ENCODE measurements around the gene SLC26A11.
"Not testable (repeated sequence)": the region's sequence is repeated elsewhere in the genome, so short reads cannot be mapped to it uniquely, and the experiment has no call there.

SLC26A11 gene

DNA sequence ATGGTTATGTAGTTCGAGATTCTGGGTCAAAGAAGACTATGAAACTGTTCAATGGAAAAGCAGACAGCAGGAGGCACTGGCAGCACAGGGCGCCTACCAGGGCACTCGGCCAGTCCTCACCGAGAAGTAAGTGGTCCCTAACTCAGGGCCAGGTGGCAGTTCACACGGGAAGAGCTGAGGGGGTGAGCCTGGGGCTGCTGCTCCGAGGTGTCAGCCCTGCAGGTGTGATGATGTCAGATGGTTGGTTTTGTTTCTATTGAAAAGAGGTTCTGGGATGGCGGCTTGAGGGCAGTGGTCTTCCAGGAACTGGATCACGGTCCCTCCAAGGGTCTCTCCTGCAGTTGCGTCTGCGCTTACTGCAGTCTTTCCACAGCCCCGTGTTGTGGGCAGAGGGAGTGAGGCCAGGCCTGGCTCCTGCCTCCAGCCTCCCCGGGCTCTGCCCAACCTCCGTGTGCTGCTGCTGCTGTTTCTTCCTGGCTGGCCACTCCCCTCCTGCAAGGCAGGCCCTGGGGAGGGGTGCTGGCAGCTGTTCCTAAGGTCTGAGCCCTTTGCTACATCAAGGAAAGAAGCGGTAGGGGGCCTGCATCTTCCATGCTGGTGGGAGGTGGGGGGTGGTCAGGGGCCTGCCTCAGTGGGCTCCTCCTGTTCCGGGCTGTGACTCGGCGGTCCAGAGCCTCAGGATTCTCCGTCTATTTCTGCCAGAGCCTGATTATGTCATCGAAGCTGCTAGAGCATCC is 63.1 kb downstream of the SLC26A11 start:
- no peak for DNase-seq (ENCODE audit: low read depth)

DNA sequence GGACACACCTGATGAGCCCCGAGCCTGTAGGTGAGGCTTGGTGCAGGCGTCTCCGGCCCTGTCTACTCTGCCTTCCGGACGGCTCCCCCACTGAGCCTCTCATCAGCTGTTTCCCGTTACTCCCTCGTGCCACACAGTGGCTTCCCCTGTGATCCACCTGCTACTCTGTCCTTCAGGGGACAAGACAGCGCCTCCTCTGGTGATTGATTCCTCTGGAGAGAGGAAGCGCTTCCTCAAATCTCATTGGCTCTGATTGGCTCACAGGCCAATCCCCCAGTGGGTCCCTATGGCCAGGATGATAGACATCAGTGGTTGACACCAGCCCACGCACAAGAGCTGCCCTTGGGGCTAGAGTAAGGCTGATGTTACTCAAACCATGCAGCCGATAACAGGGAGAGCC is 64.4 kb downstream of the SLC26A11 start:
- no peak for DNase-seq (ENCODE audit: low read depth)

DNA sequence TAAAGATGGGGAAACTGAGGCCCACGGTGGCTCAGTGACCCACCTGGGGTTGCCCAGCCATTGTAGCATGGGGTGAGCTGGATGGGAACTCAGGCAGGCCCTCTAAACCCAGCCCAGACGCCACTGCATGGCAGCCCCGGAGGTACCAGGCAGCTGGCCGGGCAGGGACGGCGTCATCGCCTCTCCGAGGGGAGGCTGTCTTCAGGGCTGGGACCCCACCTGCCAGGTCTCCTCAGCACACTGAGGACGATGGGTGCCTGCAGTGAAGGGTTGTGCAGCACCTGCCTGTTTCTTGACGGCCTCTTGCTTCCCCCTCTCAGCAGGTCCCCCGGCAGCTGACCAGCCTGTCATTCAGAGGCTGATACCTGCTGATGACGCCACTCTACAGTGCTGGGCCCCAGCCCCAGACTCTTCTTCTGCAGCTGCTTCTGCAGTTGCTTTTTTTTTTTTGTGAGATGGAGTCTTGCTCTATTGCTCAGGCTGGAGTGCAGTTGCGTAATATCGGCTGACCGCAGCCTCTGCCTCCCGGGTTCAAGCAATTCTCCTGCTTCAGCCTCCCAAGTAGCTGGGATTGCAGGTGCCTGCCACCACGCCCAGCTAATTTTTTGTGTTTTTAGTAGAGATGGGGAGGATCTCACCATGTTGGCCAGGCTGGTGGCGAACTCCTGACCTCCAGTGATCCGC is 65.2 kb downstream of the SLC26A11 start:
- no peak for DNase-seq (ENCODE audit: low read depth)

DNA sequence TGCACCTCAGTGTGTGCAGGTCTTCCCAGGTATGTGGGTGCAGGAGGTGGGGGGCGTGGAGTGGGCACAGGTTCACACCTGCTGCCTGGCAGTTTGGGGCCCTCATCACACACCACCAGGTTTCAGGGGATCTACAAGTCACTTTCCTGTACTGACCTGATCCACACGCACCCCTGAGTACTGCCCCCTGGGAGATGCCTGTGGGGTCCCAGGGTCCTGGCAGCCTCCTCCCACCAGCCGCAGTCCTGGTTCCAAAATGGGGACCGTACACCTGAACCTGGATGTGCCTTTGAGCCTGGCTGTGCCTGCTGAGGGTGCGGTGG is 66.4 kb downstream of the SLC26A11 start:
- no peak for DNase-seq (ENCODE audit: low read depth)

DNA sequence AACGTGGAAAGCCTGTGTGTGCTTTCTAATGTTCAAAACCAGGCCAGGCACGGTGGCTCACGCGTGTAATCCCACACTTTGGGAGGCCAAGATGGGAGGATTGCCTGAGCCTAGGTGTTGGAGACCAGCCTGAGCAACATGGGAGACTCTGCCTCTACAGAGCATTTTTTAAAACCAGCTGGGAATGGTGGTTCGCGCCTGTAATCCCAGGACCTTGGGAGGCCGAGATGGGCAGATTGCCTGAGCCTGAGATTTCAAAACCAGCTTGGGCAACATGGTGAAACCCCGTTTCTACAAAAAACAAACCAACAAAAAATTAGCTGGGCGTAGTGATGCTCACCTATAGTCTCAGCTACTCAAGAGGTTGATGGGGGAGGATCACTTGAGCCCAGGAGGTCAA is 66.8 kb downstream of the SLC26A11 start:
- no peak for DNase-seq (ENCODE audit: low read depth)

DNA sequence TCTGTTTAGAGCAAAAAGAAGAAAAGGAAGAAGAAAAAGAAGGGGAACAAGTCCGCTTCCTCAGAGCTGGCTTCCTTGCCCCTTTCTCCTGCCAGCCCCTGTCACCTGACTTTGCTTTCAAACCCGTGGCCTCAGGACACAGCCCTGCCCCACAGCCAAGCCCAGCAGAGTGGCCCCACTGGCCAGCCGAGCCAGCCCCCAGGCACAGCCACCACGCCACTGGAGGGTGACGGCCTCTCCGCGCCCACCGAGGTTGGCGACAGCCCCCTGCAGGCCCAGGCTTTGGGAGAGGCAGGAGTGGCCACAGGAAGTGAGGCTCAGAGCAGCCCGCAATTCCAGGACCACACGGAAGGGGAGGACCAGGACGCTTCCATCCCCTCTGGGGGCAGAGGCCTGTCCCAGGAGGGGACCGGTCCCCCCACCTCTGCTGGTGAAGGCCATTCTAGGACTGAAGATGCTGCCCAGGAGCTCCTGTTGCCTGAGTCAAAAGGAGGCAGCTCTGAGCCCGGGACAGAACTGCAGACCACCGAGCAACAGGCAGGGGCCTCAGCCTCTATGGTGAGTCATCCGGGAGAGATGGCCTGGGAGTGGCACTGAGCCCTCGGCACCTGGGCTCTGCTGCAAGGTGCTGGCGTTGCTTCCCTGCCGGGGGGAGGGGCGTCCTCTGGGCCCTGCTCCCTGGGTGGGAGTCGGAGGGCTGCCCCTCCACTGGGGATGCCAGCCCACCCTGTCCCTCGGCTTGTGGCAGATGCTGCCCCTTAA is 67.8 kb downstream of the SLC26A11 start:
- DNase-seq (ENCODE audit: low read depth) = no peak

DNA sequence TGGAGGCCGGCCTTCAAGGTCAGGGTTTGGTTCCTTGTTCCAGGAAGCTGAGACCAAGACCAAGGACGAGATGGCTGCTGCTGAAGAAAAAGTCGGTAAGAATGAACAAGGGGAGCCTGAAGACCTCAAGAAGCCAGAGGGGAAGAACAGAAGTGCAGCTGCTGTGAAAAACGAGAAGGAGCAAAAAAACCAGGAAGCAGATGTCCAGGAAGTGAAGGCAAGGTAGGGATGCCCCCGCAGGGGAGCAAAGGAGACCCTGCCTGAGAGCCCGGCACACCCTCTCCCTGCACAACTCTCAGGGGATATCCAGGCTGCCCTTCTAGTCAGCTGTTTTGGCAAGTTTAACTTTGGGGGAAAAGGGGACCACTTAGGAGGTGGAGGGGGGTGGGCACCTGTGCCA is 69.4 kb downstream of the SLC26A11 start:
- DNase-seq (ENCODE audit: low read depth) = no peak

DNA sequence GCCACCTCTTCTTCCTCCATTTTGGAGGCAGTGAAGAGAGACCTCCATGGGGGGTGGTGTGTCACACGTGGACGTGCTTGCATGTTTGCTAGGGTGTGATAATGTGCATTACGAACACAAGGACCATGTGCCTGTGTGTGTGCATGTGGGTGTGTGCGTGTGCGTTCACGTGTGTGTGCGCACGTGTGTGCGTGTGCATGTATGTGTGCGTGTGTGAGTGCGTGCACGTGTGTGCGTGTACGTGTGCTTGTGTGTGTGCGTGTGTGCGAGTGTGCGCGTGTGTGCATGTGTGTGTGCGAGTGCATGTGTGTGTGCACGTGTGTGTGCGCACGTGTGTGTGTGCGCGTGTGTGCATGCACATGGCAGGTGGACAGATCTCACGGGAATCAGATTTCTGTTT is 69.9 kb downstream of the SLC26A11 start:
- no peak for DNase-seq (ENCODE audit: low read depth)

DNA sequence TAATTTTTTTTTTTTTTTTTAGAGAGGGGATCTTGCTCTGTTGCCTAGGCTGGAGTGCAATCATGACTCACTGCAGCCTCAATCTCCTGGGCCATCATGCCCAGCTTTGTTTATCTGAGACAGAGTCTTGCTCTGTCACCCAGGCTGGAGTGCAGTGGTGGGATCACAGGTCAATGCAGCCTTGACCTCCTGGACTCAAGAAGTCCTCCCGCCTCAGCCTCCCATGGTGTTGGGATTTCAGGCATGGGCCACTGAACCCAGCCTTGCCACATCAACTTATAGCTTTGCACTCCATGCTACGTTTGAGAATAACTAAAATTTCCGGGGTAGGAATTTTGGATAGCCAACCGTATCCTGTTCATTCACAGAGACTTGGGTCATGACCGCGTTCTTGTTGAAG is 71.0 kb downstream of the SLC26A11 start:
- DNase-seq (ENCODE audit: low read depth) = no peak

DNA sequence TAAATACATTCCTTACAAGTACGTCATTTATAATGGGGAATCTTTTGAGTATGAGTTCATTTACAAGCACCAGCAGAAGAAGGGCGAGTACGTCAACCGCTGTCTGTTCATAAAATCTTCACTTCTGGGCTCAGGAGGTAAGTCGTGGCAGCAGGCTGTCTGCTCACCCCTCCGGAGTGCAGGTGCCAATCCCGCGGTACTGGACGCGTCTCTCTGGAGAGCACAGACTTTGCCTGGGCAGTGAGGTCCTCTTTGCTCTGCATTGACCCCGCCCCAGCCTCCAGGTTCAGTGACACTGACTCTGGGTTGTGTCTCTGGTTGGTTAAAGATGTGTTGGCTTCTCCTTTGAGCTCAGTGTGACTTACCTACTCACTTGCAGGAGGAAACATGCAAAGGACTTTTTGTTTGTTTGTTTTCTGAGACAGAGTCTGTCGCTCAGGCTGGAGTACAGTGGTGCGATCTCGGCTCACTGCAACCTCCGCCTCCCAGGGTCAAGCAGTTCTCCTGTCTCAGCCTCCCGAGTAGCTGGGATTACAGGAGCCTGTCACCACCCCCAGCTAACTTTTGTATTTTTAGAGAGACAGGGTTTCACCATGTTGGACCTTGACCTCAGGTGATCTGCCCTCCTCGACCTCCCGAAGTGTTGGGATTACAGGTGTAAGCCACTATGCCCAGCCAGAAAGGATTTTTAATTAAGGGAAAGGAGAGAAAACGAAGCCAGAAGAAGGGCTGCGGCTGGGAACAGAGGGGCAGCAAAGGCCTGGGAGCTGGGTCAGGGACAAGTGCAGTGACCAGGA is 71.7 kb downstream of the SLC26A11 start:
- DNase-seq (ENCODE audit: low read depth) = no peak

DNA sequence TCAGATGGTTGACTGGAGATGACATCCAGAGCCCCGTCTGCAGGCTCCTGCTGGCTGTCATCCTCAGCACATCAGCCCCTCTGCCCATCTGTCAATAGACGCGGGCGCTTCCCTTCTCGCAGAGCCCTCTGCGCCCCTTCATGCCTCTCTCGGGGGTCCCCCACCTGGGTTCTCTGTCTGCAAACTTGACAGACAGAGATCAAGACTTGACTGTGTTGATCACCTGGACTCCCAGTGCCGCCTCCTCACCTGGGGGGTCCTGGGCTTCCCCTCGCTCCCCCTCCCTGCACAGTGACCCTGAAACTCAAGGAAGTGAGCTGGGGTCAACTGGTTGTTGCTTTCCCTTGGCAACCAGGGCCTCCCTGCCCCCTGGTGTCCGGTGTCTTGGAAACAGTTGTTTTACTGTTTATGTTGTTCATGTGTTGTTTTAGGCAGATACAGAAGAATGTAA is 72.3 kb downstream of the SLC26A11 start:
- no peak for DNase-seq (ENCODE audit: low read depth)

DNA sequence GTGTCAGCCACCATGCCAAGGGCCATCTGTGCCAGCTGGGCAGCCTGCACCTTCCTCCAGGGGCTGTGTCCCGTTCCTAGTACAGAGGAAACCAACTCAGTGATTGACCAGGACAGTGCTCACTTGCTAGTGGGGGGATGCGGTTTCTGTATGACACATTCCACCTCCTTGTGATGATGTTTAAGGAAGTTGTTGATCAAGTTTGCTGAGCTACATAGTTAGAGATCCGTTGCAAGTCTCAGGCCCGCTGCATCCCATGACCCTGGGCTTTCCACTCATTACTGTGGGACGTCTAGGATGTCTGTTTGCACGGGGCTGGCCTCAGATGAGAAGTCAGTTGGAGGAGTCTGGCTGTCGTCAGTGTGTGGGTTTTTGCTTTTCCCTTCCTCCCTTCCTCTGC is 74.0 kb downstream of the SLC26A11 start:
- no peak for DNase-seq (ENCODE audit: low read depth)

DNA sequence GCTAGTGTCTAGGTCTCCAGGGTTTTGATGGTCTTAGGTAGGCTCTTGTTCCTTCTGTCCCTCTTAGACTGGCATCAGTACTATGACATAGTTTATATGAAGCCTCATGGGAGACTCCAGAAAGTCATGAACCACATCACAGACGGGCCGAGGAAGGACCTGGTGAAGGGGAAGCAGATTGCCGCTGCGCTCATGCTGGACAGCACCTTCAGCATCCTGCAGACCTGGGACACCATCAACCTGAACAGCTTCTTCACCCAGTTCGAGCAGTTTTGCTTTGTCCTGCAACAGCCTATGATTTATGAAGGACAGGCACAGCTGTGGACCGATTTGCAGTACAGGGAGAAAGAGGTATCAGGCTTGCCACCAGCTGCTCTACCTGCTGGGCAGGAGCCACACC is 74.4 kb downstream of the SLC26A11 start:
- DNase-seq (ENCODE audit: low read depth) = no peak

DNA sequence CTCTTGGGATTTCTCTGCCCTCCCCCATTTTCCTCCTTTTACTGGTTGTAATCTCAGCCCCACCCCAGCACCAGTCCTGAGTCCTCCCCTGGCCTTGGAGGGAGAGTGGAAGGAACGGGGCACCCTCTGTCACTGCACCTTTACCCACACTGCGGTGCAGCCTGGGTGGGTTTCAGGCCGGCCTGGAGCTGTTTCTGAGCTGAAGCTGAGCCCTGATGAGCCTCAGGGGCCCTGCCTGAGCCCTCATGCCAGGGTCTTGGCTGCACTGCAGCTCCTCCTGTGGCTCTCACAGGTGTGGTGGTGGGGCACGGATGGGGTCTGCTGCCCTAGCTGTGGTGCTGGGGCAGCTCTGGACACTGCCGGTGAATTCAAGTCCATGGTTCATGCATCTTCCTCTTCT is 74.9 kb downstream of the SLC26A11 start:
- DNase-seq (ENCODE audit: low read depth) = no peak

DNA sequence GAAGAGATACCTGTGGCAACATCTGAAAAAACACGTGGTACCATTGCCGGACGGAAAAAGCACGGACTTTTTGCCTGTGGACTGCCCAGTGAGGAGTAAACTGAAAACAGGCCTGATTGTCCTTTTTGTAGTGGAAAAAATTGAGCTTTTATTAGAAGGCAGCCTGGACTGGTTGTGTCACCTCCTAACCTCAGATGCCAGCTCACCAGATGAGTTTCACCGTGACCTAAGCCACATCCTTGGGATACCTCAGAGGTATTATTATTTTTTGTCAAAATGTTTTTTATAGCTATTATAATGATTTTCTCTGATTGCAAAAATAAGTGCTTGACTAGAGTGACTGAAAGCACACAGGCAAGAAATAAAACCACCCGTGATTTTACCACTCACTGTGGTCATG is 75.3 kb downstream of the SLC26A11 start:
- no peak for DNase-seq (ENCODE audit: low read depth)

DNA sequence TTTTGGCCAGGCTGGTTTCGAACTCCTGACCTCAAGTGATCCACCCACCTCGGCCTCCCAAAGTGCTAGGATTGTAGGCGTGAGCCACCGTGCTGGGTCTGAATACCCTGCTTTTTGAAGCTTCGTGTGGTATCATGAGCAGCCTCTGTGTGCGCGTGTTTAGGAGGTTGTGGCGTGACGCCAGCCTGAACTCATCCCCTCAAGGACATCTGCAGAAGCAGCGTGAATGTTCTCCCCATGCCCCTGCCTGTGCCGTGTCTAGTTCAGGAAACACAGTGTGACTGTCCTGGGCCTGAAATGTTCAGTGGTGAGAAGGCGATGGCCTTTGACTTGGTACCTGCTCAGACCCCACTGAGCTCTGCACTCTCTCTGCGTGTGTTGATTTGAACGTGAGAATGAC is 76.0 kb downstream of the SLC26A11 start:
- no peak for DNase-seq (ENCODE audit: low read depth)

DNA sequence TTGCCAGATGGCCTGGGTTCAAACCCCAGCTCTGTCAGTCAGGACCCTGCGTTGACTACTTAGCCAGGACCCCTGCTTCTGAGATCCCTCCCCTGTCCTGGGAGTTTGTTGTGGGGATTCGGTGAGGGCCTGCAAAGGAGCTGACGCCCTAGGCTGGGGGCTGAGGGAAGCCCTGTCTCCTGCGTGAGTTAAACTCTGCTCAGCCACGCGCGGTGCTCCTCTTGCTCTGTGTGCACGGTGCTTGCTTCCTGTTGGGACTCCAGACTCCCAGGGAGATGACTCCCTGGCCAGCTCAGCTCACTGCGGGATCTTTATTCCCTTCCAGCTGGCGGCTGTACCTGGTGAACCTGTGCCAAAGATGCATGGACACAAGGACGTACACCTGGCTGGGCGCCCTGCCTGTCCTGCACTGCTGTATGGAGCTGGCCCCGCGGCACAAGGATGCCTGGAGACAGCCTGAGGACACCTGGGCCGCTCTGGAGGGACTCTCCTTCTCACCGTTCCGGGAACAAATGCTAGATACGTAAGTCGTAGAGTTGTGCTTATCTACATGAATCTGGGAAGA is 77.9 kb downstream of the SLC26A11 start:
- DNase-seq (ENCODE audit: low read depth) = no peak

DNA sequence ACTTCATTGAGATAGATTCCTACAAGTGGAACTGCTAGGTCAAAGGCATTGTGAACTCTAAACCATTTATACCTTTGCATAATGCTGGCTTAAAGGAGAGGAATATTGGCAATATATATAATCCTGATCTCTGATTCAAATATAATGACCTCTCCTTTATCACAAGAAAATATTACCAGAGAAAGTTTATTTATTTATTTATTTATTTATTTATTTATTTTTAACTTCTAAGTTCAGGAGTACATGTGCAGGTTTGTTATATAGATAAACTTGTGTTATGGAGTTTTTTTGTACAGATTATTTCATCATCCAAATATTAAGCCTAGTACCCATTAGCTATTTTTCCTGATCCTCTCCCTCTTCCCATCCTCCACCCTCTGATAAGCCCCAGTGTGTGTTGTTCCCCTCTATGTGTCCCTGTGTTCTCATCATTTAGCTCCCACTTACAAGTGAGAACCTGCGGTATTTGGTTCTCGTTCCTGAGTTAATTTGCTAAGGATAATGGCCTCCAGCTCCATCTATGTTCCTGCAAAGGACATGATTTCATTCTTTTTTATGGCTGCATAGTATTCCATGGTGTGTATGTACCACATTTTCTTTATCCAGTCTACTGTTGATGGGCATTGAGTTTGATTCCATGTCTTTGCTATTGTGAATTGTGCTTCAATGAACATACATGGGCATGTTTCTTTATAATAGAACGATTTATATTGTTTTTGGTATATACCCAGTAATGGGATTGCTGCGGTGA is 79.3 kb downstream of the SLC26A11 start:
- not testable (repeated sequence) for DNase-seq (ENCODE audit: low read depth)

DNA sequence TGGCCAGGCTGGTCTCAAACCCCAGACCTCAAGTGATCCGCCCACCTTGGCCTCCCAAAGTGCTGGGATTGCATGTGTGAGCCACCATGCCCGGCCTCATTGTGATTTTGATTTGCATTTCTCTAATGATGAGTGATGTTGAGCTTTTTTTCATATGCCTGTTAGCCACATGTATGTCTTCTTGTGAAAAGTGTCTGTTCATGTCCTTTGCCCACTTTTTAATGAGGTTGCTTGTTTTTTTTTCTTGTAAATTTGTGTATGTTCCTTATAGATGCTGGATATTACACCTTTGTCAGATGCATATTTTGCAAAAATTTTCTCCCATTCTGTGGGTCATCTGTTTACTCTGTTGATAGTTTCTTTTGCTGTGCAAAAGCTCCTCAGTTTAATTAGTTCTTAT is 80.5 kb downstream of the SLC26A11 start:
- DNase-seq (ENCODE audit: low read depth) = not testable (repeated sequence)

Data from activated T-cell treated with anti-CD3 and anti-CD28 coated beads for 48 hours (primary cell).